SH-SY5Y (cell line): ENCODE data around the gene RAX.

Experiments
- GATA2 ChIP-seq: IDR thresholded peaks from 2 replicates; pipeline ENCODE4 v1.6.1; 2011; ENCODE audit warnings: mild to moderate bottlenecking, low read depth, low read length
- GATA3 ChIP-seq: IDR thresholded peaks from 2 replicates; pipeline ENCODE4 v1.6.1; 2011; ENCODE audit warnings: low read depth, mild to moderate bottlenecking, low read length, moderate library complexity

- TF ChIP-seq GATA2: no peak
- no peak for TF ChIP-seq GATA3
Observed at GRCh38 chr18:59306640-59307039, 33.4 kb upstream of the RAX start.
